ENCODE measurements around the gene FBXL22. TPM values are rescaled to one million over a fixed set of nuclear protein-coding genes. Genes with fewer than 3 reads are reported as not detected.
"Not testable (repeated sequence)": the region's sequence is repeated elsewhere in the genome, so short reads cannot be mapped to it uniquely, and the experiment has no call there.

The FBXL22 gene
- total RNA-seq, 2 donors from 2014 or later: 2.5 to 5.4 TPM

DNA sequence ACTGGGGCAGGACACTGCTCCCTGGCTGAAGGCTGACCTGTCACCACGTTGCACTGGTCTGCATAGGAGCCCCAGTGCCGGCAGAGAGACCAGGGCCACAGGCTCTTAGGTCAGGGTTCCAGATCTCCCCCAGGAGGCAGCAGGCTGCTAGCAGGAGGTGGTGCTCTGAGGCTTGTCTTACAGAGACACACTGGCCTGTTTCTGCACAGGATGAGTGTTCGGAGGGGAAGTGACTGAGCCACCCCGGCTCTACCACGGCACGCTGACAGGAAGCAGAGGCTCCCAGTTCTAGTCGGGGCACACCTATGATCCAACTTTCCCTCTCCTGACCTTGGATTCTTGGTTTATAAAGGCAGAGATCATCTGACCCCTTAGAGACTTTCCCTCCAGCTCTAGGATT, 8.6 kb downstream of the FBXL22 start:
- DNase-seq (peak in 1 of 2 donors; percentile 28), ATAC-seq (no peak)
- intact Hi-C loops (cut with DNase I, micrococcal nuclease): no loop called here

DNA sequence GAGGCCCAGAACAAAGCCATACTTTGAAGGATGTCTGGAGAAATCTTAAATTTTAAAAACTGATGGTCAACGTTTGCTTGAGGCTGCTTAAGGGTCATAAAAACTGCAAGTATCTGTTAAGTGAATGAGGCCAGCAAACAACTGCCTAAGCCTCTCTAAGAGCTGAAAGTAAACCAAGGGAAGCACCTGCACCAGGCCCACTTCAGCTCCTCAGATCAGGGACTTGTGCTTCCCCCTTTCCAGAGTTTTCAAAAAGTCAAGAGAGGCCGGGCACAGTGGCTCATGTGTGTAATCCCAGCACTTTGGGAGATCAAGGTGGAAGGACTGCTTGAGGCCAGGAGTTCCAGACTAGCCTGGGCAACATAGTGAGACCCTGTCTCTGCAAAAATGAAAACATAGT, 9.1 kb downstream of the FBXL22 start:
- no peak for ATAC-seq
- intact Hi-C loops (cut with DNase I, micrococcal nuclease): no loop called here
- DNase-seq: no peak

DNA sequence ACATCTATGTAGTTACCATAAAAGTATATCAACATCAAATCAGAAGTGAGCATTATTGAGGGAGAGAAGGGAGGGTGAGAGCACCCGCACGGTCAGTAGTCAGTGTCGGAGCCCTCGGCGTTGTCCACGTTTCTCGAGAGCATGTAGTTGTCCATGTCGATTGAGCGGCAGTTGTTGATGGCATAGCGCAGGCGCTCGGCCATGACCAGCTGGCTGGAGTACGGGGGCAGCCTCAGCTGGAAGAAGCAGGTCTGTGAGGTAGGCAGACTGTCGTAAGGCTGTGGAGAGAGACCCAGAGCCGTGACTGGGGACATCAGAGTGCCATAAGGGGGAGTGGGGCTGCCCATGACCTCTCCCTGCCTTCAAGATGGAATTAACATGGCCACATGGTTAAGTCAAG, 11.8 kb downstream of the FBXL22 start:
- intact Hi-C loops (cut with DNase I, micrococcal nuclease): no loop called here
- ATAC-seq (no peak), DNase-seq (no peak)

DNA sequence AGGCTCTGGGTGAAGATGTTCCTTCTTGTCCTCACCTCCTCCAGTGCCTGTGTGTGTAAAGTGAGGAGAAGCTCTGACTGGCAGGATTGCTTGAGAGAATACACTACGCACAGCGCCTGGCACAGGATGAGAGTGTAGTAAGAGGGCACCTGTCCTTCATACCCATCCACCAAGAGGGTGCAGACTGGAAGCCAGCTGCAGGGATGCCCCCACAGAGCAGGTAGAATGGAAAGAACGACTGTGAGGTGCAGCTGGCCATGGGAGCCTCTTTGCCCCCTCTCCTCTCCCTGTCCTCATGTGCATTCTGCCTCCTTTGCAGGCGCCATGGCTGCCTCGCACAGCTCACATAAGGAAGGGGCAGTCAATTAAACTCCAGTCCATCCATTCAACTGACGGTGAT, 12.3 kb downstream of the FBXL22 start:
- intact Hi-C loops (cut with DNase I, micrococcal nuclease): no loop called here
- DNase-seq (no peak), ATAC-seq (no peak)

DNA sequence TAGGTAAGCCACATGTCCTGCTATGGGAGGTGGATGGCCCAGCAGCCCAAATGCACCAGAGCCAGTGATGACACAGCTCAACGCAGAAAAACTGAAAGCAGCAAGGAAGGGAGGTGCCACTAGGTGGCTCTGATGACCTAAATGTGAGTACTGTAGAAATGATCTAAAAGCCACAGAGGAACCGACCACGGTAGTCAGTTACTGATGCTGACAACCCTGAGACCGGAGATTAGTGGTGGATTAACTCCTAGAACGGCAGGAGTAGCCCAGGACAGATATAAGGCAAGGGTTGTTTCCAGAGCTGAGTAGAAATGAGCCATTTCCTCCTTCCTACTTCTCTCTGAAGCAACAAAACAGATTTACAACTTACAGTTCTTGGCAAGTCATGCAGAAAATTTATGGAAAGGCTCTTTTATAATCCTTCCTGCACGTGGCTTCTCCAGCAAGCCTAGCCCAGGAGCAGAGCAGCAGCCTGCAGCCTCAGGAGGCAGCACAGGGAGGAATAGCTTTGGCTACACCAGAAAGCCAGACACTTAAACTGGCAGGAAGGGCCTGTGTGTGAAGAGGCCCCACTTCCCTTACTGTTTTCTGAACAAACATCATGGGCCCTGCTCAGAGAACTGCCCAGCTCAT, 13.1 kb downstream of the FBXL22 start:
- DNase-seq (peak; percentile 73 to 77), ATAC-seq (peak; percentile 84)
- intact Hi-C loops (cut with DNase I, micrococcal nuclease): no loop called here

DNA sequence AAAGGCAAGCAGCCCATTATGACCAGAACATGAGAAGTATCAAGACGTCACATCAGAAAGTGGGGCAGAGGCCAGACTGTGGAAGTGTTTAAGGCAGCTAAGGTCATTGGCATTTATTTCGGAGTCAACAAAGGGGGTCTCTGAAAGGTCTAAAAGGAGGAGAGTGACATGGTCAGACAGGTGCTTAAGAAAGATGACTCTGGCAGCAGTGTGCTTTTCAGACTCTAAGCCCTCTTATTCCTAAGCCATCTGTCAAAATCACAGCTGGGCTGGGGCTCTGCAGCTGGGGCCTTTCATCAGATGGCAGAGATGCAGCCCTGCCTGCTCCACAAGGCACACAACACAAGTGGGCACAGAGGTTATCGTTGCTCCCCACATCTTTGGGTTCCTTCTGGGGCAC, 14.0 kb downstream of the FBXL22 start:
- peak; percentile 4 for ATAC-seq
- intact Hi-C loops (cut with DNase I, micrococcal nuclease): no loop called here

DNA sequence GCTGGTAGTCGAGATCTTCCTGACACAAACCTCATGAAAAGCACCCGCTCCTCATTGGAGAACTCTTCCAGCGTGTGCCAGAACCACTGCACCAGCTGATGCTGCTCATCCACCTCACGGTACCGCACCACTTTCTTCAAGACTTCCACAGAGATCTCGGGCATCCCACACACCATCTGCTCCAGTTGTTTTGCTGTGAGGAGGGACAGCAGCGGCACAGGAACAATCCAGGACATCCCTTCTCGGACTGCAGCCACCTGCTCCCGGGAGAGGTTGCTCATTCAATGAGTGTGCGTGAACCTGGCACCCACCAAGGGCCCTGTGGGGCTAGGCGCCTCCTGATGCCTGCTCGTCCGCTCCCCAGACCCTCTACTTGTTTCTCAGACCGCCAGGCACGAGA, 15.1 kb downstream of the FBXL22 start:
- intact Hi-C loops (cut with DNase I, micrococcal nuclease): no loop called here
- no peak for DNase-seq
- no peak for ATAC-seq

More for the DNA sequence above, 14.0 kb downstream of the FBXL22 start:
- no peak for DNase-seq

DNA sequence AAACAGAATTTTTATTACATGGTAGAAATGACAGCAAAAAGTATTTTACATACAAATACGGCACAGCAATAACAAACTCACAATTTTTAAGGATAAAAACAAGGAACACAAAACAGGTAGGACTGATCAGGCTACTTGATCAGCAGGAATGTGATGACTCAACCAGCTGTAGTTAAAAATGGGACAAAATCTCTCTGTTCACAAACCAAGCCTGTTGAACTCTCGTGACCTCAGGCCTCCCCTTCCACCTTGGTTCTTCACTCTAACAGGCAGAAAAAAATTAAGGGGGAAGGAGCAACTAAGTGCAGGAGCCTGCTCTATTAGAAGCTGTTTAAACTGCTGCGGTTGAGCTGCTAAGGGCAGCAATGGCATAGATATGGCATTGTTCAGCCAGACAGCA, 18.7 kb downstream of the FBXL22 start:
- ATAC-seq: no peak
- intact Hi-C loops (cut with DNase I, micrococcal nuclease): no loop called here
- DNase-seq: no peak

DNA sequence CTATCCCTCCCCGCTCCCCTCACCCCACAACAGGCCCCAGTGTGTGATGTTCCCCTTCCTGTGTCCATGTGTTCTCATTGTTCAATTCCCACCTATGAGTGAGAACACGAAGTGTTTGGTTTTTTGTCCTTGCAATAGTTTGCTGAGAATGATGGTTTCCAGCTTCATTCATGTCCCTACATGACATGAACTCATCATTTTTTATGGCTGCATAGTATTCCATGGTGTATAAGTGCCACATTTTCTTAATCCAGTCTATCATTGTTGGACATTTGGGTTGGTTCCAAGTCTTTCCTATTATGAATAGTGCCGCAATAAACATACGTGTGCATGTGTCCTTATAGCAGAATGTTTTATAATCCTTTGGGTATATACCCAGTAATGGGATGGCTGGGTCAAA, 20.0 kb downstream of the FBXL22 start:
- DNase-seq; ATAC-seq; intact Hi-C loops (cut with DNase I, micrococcal nuclease): not testable (repeated sequence)

DNA sequence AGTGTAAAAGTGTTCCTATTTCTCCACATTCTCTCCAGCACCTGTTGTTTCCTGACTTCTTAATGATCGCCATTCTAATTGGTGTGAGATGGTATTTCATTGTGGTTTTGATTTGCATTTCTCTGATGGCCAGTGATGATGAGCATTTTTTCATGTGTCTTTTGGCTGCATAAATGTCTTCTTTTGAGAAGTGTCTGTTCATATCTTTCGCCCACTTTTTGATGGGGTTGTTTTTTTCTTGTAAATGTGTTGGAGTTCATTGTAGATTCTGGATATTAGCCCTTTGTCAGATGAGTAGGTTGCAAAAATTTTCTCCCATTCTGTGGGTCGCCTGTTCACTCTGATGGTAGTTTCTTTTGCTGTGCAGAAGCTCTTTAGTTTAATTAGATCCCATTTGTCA, 20.4 kb downstream of the FBXL22 start:
- DNase-seq; intact Hi-C loops (cut with DNase I, micrococcal nuclease): not testable (repeated sequence)

DNA sequence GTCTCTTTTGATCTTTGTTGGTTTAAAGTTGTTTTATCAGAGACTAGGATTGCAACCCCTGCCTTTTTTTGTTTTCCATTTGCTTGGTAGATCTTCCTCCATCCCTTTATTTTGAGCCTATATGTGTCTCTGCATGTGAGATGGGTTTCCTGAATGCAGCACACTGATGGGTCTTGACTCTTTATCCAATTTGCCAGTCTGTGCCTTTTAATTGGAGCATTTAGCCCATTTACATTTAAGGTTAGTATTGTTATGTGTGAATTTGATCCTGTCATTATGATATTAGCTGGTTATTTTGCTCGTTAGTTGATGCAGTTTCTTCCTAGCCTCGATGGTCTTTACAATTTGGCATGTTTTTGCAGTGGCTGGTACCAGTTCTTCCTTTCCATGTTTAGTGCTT, 23.6 kb downstream of the FBXL22 start:
- DNase-seq; ATAC-seq; intact Hi-C loops (cut with DNase I, micrococcal nuclease): not testable (repeated sequence)

More for the DNA sequence above, 20.4 kb downstream of the FBXL22 start:
- ATAC-seq: not testable (repeated sequence)

DNA sequence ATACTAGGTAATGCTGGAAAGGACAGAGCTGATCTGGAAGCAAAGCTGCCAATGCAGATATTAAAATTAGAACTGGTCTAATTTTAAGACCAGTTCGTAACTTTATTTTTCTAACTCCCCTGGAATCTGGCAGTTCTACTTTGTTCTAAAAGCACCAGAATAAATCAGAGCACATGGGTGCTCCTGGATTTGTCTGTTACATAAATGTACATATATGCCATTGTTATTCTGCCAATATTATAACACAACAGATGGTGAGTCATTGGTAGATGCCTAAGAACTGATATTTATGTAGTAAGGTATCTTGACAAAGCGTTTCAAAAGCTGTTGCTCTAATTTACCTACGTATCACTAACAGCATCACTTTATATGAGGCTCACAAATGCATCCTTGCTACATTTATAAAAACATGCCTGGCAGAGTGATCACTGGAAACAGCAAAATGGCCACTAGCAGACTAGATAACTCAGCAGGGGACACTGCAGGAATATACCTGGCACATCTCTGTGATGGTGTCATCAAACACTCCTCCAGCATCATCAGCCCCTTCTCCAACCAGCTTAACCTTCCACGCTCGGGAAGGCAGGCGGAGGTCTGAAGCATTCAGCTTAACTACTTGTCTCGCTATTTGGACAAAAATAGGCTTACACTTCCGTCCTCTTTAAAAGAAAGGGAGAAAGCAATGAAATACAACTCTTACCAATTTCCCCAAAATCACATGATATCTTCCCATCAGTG, 26.2 kb downstream of the FBXL22 start:
- intact Hi-C loops (cut with DNase I, micrococcal nuclease): no loop called here
- DNase-seq (no peak), ATAC-seq (no peak)

DNA sequence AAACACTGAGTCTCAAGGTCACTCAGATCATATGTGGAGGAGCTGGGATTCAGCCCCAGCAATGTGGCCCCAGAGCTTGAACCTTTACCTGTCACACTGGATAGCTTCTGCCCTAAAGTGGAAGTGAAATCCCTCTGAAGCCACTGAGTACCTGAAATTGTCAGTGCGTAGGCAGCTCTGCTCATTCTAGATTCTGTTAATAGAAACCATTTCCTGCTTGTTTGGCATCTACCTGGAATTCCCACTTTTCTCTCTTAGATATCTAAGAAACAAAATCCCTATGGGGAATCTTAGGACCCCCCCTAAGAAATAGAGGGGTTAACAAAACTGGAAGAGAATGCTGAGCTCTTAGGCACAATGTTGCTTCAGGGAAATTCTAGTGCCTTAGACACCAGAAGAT, 29.8 kb downstream of the FBXL22 start:
- DNase-seq (no peak), ATAC-seq (no peak)
- intact Hi-C loops (cut with DNase I, micrococcal nuclease): no loop called here

DNA sequence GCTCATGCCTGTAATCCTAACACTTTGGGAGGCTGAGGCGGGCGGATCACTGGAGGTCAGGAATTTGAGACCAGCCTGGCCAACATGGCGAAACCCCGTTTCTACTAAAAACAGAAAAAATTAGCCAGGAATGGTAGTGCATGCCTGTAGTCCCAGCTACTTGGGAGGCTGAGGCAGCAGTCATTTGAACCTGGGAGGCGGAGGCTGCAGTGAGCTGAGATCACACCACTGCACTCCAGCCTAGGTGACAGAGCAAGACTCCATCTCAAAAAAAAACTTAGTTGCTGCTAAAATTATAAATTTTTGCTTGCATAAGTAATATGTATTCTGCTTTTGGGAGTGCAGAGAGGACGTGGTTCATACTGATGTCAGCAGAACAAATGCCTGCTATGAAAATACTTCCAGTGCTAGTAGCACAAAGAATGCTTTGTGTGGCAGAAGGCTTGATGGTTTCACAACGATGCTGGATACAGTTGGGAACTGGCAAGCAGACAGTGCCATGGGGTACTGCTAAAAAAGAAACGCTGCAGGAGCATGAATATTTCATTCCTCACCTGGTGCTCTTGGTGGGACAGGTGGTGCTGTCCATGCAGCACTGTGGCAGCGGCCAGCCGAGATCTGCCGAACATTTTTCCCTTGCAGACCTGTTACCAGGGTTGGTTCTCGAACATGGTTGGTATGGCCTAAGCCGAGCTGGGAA, 31.1 kb downstream of the FBXL22 start:
- ATAC-seq: no peak
- intact Hi-C loops (cut with DNase I, micrococcal nuclease): no loop called here
- DNase-seq: no peak

DNA sequence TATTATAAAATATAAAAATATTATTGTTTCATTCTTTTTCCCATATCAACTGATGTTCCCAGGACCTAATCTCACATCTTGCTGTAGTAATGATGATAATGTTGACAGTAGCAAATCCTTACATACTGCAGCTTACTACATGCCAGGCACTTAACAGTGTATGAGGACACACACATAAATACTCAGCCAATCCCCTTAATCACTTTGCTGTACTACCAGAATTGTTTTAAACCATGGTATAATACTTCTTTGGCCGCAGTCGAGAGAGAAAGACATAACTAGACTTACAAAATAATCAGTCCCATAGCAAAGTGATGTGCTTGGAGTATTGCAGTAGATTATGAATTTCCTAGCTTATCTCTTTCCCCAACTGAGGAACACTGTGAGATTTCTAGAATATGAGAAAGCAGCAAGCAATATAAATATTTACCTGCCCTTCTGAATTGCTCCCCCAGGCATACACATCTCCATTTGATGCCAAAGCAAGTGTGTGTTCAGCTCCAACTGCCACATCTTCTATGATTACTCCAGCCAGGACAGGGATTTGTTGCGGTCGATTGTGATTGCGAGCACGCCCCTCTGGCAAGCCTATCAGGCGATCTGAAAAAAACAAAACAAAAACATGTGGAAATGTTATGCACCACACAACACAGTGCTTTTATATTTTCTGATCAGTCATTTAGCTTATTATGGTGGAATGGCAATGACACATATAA, 33.0 kb downstream of the FBXL22 start:
- no peak for DNase-seq

DNA sequence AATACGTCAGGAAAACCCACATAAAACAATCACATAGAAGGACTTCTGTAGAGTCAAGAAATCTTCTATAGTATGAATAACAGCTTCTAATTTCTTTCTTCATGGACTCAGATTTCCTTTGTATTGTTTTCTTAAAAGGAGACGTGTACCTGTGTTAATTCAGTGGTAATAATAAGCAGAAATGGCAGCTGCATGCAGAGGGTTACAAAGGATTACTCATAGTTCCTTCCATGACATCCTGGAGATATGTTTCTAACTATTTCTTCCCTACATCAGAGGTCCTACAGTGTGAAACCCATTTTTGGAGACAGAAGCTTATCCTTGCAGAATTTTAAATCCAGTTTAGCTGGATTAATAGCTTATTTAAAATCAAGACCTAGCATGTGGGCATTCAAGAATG, 36.1 kb downstream of the FBXL22 start:
- DNase-seq: no peak
- intact Hi-C loops (cut with DNase I, micrococcal nuclease): no loop called here
- ATAC-seq: no peak

More for the DNA sequence above, 33.0 kb downstream of the FBXL22 start:
- ATAC-seq: no peak
- intact Hi-C loops (cut with DNase I, micrococcal nuclease): no loop called here

DNA sequence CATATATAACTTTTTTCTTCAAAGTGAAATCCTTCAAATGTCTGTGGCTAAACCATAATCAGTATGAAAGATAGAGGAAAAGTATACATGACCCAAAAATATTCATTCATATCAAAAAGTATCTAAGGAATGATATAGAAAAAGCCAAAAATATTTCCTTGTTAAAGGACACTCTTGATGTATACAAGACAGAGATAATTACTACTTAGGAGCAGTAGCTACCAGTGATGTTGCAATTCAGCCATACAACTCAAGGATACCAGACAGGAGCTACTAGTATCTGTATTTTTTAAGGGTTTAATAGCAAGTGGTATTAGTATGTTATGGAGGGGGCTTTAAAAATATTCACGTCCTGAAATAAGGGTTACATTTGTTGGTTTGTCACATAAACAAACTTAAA, 37.0 kb downstream of the FBXL22 start:
- DNase-seq (no peak), ATAC-seq (no peak)
- intact Hi-C loops (cut with DNase I, micrococcal nuclease): no loop called here

DNA sequence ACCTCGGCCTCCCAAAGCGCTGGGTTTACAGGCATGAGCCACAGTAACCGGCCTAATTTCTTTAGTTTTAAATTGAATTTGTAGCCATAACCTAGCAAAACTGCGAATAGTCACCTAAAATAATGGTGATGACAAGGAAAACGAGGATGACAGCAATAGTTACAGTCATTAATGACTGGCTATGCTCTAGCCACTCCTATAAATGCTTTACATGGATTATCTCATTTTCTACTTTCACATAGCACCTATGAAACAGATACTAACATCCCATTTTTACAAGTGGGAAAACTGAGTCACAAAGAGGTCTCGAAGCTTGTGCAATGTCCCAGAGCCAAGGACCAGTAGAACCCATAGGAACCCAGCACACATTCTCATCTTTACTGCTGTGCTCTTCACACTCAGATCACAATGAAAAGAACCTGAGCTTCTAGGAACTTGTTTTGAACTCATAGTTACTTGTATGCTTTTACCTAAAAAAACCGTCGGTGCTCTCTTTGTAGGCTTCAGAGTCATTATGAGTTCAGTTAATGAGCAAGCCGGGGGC, 39.4 kb downstream of the FBXL22 start:
- intact Hi-C loops (cut with DNase I, micrococcal nuclease): no loop called here
- no peak for DNase-seq
- no peak for ATAC-seq

DNA sequence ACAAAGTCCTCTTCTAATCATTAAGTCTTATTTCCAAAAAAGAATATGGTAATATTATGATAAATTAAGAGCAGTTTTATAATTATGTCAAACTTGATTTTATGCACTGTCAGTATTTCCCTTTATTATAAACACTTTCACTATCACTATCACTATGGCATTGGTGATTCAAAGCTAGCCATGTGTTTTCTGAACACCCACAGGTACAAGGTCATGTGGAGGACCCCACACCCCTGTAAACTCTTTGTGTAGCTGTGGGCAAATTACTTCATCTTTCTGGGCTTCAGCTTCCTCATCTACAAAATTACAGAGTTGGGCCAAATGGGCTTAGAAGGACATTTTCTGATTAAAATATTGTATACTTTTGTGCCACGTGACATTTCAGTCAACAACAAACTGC, 41.7 kb downstream of the FBXL22 start:
- ATAC-seq: no peak
- intact Hi-C loops (cut with DNase I, micrococcal nuclease): no loop called here
- DNase-seq: no peak

Data from left colon (tissue), 2 donors.